ENCODE results near the gene TIMP3.

Gene TIMP3

GRCh38 chr22:32810555-32811133, 9.1 kb downstream of the TIMP3 start:
- ATAC-seq: no peak
- TF ChIP-seq SNAI2 (CRISPR knock-in tag; IDR thresholded peaks at IDR 0.05): no peak

GRCh38 chr22:32811788-32812545, 10.5 kb downstream of the TIMP3 start:
- TF ChIP-seq CSDC2 (CRISPR knock-in tag; IDR thresholded peaks at IDR 0.05): no peak
- no peak for TF ChIP-seq ZNF565 (CRISPR knock-in tag; conservative IDR thresholded peaks at IDR 0.05; ENCODE audit: low read depth)
- no peak for TF ChIP-seq ISL1 (CRISPR knock-in tag; IDR thresholded peaks at IDR 0.05)
- TF ChIP-seq PPARA (CRISPR knock-in tag; IDR thresholded peaks at IDR 0.05; ENCODE audit: borderline replicate concordance): no peak
- TF ChIP-seq, protein P1, sequence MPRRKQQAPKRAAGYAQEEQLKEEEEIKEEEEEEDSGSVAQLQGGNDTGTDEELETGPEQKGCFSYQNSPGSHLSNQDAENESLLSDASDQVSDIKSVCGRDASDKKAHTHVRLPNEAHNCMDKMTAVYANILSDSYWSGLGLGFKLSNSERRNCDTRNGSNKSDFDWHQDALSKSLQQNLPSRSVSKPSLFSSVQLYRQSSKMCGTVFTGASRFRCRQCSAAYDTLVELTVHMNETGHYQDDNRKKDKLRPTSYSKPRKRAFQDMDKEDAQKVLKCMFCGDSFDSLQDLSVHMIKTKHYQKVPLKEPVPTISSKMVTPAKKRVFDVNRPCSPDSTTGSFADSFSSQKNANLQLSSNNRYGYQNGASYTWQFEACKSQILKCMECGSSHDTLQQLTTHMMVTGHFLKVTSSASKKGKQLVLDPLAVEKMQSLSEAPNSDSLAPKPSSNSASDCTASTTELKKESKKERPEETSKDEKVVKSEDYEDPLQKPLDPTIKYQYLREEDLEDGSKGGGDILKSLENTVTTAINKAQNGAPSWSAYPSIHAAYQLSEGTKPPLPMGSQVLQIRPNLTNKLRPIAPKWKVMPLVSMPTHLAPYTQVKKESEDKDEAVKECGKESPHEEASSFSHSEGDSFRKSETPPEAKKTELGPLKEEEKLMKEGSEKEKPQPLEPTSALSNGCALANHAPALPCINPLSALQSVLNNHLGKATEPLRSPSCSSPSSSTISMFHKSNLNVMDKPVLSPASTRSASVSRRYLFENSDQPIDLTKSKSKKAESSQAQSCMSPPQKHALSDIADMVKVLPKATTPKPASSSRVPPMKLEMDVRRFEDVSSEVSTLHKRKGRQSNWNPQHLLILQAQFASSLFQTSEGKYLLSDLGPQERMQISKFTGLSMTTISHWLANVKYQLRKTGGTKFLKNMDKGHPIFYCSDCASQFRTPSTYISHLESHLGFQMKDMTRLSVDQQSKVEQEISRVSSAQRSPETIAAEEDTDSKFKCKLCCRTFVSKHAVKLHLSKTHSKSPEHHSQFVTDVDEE (CRISPR knock-in tag; IDR thresholded peaks at IDR 0.05): no peak
- no peak for TF ChIP-seq TCF4 (CRISPR knock-in tag; IDR thresholded peaks at IDR 0.05; ENCODE audit: borderline replicate concordance)
- no peak for TF ChIP-seq CREB5 (CRISPR knock-in tag; IDR thresholded peaks at IDR 0.05; ENCODE audit: low read depth)
- no peak for TF ChIP-seq SNAI2 (CRISPR knock-in tag; IDR thresholded peaks at IDR 0.05)
- no peak for TF ChIP-seq GLIS3 (CRISPR knock-in tag; IDR thresholded peaks at IDR 0.05)
- TF ChIP-seq TOX (CRISPR knock-in tag; IDR thresholded peaks at IDR 0.05; ENCODE audit: borderline replicate concordance): no peak
- no peak for TF ChIP-seq ZNF8 (CRISPR knock-in tag; IDR thresholded peaks at IDR 0.05)
- TF ChIP-seq ARNTL (CRISPR knock-in tag; IDR thresholded peaks at IDR 0.05; ENCODE audit: borderline replicate concordance, low read depth): no peak
- no peak for TF ChIP-seq ZNF70 (CRISPR knock-in tag; IDR thresholded peaks at IDR 0.05)
- TF ChIP-seq, protein P2, sequence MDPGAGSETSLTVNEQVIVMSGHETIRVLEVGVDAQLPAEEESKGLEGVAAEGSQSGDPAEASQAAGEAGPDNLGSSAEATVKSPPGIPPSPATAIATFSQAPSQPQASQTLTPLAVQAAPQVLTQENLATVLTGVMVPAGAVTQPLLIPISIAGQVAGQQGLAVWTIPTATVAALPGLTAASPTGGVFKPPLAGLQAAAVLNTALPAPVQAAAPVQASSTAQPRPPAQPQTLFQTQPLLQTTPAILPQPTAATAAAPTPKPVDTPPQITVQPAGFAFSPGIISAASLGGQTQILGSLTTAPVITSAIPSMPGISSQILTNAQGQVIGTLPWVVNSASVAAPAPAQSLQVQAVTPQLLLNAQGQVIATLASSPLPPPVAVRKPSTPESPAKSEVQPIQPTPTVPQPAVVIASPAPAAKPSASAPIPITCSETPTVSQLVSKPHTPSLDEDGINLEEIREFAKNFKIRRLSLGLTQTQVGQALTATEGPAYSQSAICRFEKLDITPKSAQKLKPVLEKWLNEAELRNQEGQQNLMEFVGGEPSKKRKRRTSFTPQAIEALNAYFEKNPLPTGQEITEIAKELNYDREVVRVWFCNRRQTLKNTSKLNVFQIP (CRISPR knock-in tag; IDR thresholded peaks at IDR 0.05; ENCODE audit: borderline replicate concordance, low read depth): no peak
- no peak for TF ChIP-seq ZFP3 (CRISPR knock-in tag; IDR thresholded peaks at IDR 0.05)
- no peak for TF ChIP-seq RARB (CRISPR knock-in tag; IDR thresholded peaks at IDR 0.05)
- TF ChIP-seq ZFP30 (CRISPR knock-in tag; IDR thresholded peaks at IDR 0.05): no peak
- TF ChIP-seq PATZ1 (CRISPR knock-in tag; IDR thresholded peaks at IDR 0.05; ENCODE audit: borderline replicate concordance): no peak
- ATAC-seq: no peak

DNA sequence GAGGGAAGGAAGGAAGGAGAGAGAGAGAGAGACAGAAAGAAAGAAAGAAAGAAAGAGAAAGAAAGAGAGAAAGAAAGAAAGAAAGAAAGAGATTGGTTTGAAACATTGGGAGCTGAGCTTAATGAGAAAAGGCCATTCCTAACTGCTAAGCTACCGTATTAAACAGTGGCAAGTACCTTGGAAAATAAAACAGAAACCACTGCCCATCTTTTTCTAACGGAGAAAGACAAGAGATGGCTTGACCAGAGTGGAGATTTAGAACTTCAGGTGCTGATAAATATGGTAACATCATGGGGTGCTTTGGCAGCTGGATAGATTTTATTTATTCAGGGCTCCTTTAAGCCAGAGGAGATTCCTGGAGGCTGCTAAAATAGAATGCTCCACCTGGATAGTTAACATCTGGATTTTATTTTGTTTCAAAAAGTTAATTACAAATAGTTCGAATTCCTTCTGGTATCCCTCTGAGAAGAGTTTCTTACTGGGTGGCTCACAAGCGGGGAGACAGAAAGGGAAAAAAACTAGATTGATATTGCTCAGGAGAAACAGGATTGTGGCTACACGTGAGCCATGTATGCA, 12.9 kb downstream of the TIMP3 start:
- ATAC-seq: no peak
- TF ChIP-seq ARNTL (CRISPR knock-in tag; IDR thresholded peaks at IDR 0.05; ENCODE audit: borderline replicate concordance, low read depth) (no peak), PATZ1 (CRISPR knock-in tag; IDR thresholded peaks at IDR 0.05; ENCODE audit: borderline replicate concordance) (no peak), ISL1 (CRISPR knock-in tag; IDR thresholded peaks at IDR 0.05) (no peak), ZFP3 (CRISPR knock-in tag; IDR thresholded peaks at IDR 0.05) (no peak), RARB (CRISPR knock-in tag; IDR thresholded peaks at IDR 0.05) (no peak), ZC3H10 (CRISPR knock-in tag; IDR thresholded peaks at IDR 0.05) (no peak), GLIS3 (CRISPR knock-in tag; IDR thresholded peaks at IDR 0.05) (no peak), PPARA (CRISPR knock-in tag; IDR thresholded peaks at IDR 0.05; ENCODE audit: borderline replicate concordance) (no peak), ESRRG (CRISPR knock-in tag; IDR thresholded peaks at IDR 0.05) (no peak), CSDC2 (CRISPR knock-in tag; IDR thresholded peaks at IDR 0.05) (no peak), TCF4 (CRISPR knock-in tag; IDR thresholded peaks at IDR 0.05; ENCODE audit: borderline replicate concordance) (no peak), BACH2 (CRISPR knock-in tag; IDR thresholded peaks at IDR 0.05; ENCODE audit: borderline replicate concordance) (no peak)
- TF ChIP-seq, protein P3, sequence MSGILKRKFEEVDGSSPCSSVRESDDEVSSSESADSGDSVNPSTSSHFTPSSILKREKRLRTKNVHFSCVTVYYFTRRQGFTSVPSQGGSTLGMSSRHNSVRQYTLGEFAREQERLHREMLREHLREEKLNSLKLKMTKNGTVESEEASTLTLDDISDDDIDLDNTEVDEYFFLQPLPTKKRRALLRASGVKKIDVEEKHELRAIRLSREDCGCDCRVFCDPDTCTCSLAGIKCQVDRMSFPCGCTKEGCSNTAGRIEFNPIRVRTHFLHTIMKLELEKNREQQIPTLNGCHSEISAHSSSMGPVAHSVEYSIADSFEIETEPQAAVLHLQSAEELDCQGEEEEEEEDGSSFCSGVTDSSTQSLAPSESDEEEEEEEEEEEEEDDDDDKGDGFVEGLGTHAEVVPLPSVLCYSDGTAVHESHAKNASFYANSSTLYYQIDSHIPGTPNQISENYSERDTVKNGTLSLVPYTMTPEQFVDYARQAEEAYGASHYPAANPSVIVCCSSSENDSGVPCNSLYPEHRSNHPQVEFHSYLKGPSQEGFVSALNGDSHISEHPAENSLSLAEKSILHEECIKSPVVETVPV (CRISPR knock-in tag; IDR thresholded peaks at IDR 0.05): no peak

Data from SK-N-SH treated with all-trans-retinoic acid at 6 μM for 48 hours (cell line).